Measurements from ENCODE around the gene USP12.

GRCh38 chr13:27137759-27138158, 33.9 kb downstream of the USP12 start:
- TF ChIP-seq, protein P1, sequence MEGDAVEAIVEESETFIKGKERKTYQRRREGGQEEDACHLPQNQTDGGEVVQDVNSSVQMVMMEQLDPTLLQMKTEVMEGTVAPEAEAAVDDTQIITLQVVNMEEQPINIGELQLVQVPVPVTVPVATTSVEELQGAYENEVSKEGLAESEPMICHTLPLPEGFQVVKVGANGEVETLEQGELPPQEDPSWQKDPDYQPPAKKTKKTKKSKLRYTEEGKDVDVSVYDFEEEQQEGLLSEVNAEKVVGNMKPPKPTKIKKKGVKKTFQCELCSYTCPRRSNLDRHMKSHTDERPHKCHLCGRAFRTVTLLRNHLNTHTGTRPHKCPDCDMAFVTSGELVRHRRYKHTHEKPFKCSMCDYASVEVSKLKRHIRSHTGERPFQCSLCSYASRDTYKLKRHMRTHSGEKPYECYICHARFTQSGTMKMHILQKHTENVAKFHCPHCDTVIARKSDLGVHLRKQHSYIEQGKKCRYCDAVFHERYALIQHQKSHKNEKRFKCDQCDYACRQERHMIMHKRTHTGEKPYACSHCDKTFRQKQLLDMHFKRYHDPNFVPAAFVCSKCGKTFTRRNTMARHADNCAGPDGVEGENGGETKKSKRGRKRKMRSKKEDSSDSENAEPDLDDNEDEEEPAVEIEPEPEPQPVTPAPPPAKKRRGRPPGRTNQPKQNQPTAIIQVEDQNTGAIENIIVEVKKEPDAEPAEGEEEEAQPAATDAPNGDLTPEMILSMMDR (IDR thresholded peaks at IDR 0.05): no peak
- no peak for TF ChIP-seq POLR2A (IDR thresholded peaks at IDR 0.05)
- no peak for TF ChIP-seq POLR2AphosphoS5 (IDR thresholded peaks at IDR 0.05)
- no peak for TF ChIP-seq EP300 (IDR thresholded peaks at IDR 0.05)

All from suprapubic skin (tissue), 4 donors.